HEK293 (cell line): ENCODE measurements around the gene CACNA2D1.

Experiments
- CTCF ChIA-PET: fragments of 350-600 bp; formaldehyde crosslinking; extraction: SDS; loops from one replicate; lab custom pipeline; 2021; ENCODE audit warnings: antibody characterized with exemption; lab: Yijun Ruan, JAX
- POLR2A ChIA-PET: fragments of 300-600 bp; formaldehyde crosslinking; extraction: SDS; loops from one replicate; lab custom pipeline; 2020; ENCODE audit warnings: antibody characterized with exemption, inconsistent platforms; lab: Yijun Ruan, JAX
- H3K27ac ChIP-seq: fragments of 200-500 bp; sonication (Bioruptor generic); 2 replicates; pipeline ENCODE4 v1.5.1; 2014; ENCODE audit warnings: low read depth, low read length, control low read depth, inconsistent platforms; ENCODE audit errors: extremely low read depth
- H3K36me3 ChIP-seq, 2 experiments: fragments of 200-500 bp in 1 of 2; sonication (Bioruptor generic) in 1 of 2; 1 replicate in 1 of 2; 2 replicates in 1 of 2; pipeline ENCODE4 v1.5.1; 2014 to 2017; ENCODE audit warnings: inconsistent platforms in 2 of 2, low read length in 2 of 2; ENCODE audit not compliant: control insufficient read depth in 2 of 2, insufficient read depth in 1 of 2
- H3K4me1 ChIP-seq: fragments of 200-500 bp; sonication (Bioruptor generic); 2 replicates; pipeline ENCODE4 v1.5.1; 2014; ENCODE audit warnings: mild to moderate bottlenecking, low read length, inconsistent platforms; ENCODE audit not compliant: control insufficient read depth, insufficient read depth
- H3K4me3 ChIP-seq: 2 replicates; pipeline ENCODE4 v1.5.1; 2011; ENCODE audit warnings: low read depth, mild to moderate bottlenecking, control low read depth, low read length, moderate library complexity
- H3K9me3 ChIP-seq: fragments of 200-500 bp; sonication (Bioruptor generic); 2 replicates; pipeline ENCODE4 v1.5.1; 2014; ENCODE audit warnings: low read depth, low read length, inconsistent platforms; ENCODE audit not compliant: control insufficient read depth, insufficient read depth
- EGR2 ChIP-seq: fragments of 450-650 bp; formaldehyde crosslinking; IDR thresholded peaks from 2 replicates; pipeline ENCODE4 v1.5.1; 2016; ENCODE audit warnings: low read depth, missing biosample characterization, missing genetic modification characterization
- GFI1B ChIP-seq: fragments of 450-650 bp; formaldehyde crosslinking; IDR thresholded peaks from 2 replicates; pipeline ENCODE4 v1.5.1; 2016; ENCODE audit warnings: missing biosample characterization, missing genetic modification characterization
- PRDM2 ChIP-seq: fragments of 450-650 bp; formaldehyde crosslinking; IDR thresholded peaks from 2 replicates; pipeline ENCODE4 v1.5.1; 2016; ENCODE audit warnings: missing biosample characterization, missing genetic modification characterization, borderline replicate concordance
- YY2 ChIP-seq: fragments of 450-650 bp; formaldehyde crosslinking; IDR thresholded peaks from 2 replicates; pipeline ENCODE4 v1.5.1; 2016; ENCODE audit warnings: missing biosample characterization, missing genetic modification characterization
- ZBTB44 ChIP-seq: fragments of 450-650 bp; IDR thresholded peaks from 2 replicates; pipeline ENCODE4 v1.5.1; 2018; ENCODE audit warnings: missing biosample characterization, mild to moderate bottlenecking, missing genetic modification characterization
- ZNF10 ChIP-seq: fragments of 450-650 bp; formaldehyde crosslinking; IDR thresholded peaks from 2 replicates; pipeline ENCODE4 v1.5.1; 2017; ENCODE audit warnings: missing biosample characterization, missing genetic modification characterization
- ZNF140 ChIP-seq: fragments of 450-650 bp; formaldehyde crosslinking; IDR thresholded peaks from 2 replicates; pipeline ENCODE4 v1.5.1; 2016; ENCODE audit warnings: missing biosample characterization, missing genetic modification characterization
- ZNF221 ChIP-seq: fragments of 450-650 bp; formaldehyde crosslinking; IDR thresholded peaks from 2 replicates; pipeline ENCODE4 v1.5.1; 2017; ENCODE audit warnings: missing biosample characterization, missing genetic modification characterization, borderline replicate concordance
- ZNF223 ChIP-seq: fragments of 450-650 bp; formaldehyde crosslinking; IDR thresholded peaks from 2 replicates; pipeline ENCODE4 v1.5.1; 2016; ENCODE audit warnings: missing biosample characterization, missing genetic modification characterization
- ZNF341 ChIP-seq: fragments of 450-650 bp; formaldehyde crosslinking; IDR thresholded peaks from 2 replicates; pipeline ENCODE4; 2016; ENCODE audit warnings: low read depth, missing biosample characterization, missing genetic modification characterization
- ZNF585B ChIP-seq: fragments of 450-650 bp; formaldehyde crosslinking; IDR thresholded peaks from 2 replicates; pipeline ENCODE4 v1.5.1; 2016; ENCODE audit warnings: missing biosample characterization, missing genetic modification characterization
- ZNF626 ChIP-seq: fragments of 450-650 bp; sonication (Bioruptor Pico); formaldehyde crosslinking; IDR thresholded peaks from 2 replicates; pipeline ENCODE4 v1.5.1; 2018; ENCODE audit warnings: missing biosample characterization, missing genetic modification characterization, inconsistent platforms
- ZNF645 ChIP-seq: fragments of 450-650 bp; formaldehyde crosslinking; IDR thresholded peaks from 2 replicates; pipeline ENCODE4; 2016; ENCODE audit warnings: missing biosample characterization, missing genetic modification characterization
- ZNF664 ChIP-seq: fragments of 450-650 bp; formaldehyde crosslinking; IDR thresholded peaks from 2 replicates; pipeline ENCODE4 v1.5.1; 2016; ENCODE audit warnings: missing biosample characterization, missing genetic modification characterization
- ZNF791 ChIP-seq: fragments of 450-650 bp; formaldehyde crosslinking; IDR thresholded peaks from 2 replicates; pipeline ENCODE4 v1.5.1; 2016; ENCODE audit warnings: missing biosample characterization, missing genetic modification characterization

CACNA2D1 gene

GRCh38 chr7:82129091-82129490 lies 314.5 kb downstream of the CACNA2D1 start:
- no peak for TF ChIP-seq YY2 (tag by site-specific recombination)
- Histone ChIP-seq H3K9me3 (no peaks in the 10 kb centered on the region), H3K4me3 (no peak overlapping the region), H3K27ac (no peak overlapping the region), H3K36me3 (no peaks in the 10 kb centered on the region), H3K4me1 (no peaks in the 10 kb centered on the region)
- POLR2A ChIA-PET: no interaction called here
- CTCF ChIA-PET: no interaction called here

- no peaks in the 10 kb centered on the region for H3K36me3 ChIP-seq
- TF ChIP-seq EGR2 (tag by site-specific recombination) (no peak), ZNF791 (no peak), ZNF626 (tag by site-specific recombination) (no peak), ZBTB44 (tag by site-specific recombination) (no peak), ZNF140 (tag by site-specific recombination) (no peak), ZNF221 (tag by site-specific recombination) (no peak), ZNF645 (tag by site-specific recombination) (no peak), ZNF664 (tag by site-specific recombination) (no peak), ZNF585B (tag by site-specific recombination) (no peak), ZNF10 (tag by site-specific recombination) (no peak), ZNF341 (tag by site-specific recombination) (no peak), ZNF223 (tag by site-specific recombination) (no peak), PRDM2 (tag by site-specific recombination) (no peak), GFI1B (no peak)
- POLR2A ChIA-PET: no interaction called here
- no peak overlapping the region for H3K27ac ChIP-seq
- H3K4me1 ChIP-seq: no peaks in the 10 kb centered on the region
- no peaks in the 10 kb centered on the region for H3K9me3 ChIP-seq
- CTCF ChIA-PET: no interaction called here
- H3K4me3 ChIP-seq: no peak overlapping the region
Observed at GRCh38 chr7:82128546-82128945, 315.0 kb downstream of the CACNA2D1 start.
